Nephron progenitor cell (in vitro differentiated cells): ENCODE results near the gene KCNMA1.

Source experiments
- DNase-seq: peaks from one replicate; pipeline ENCODE4 v3.0.0; 2021
- H3K27ac Mint-ChIP-seq: 2 replicates; pipeline ENCODE4 v1.8.0; 2021; ENCODE audit warnings: mild to moderate bottlenecking, moderate library complexity, mixed read lengths
- H3K27me3 Mint-ChIP-seq: 2 replicates; pipeline ENCODE4 v1.8.0; 2021; ENCODE audit warnings: mild to moderate bottlenecking, low read depth, mixed read lengths; ENCODE audit not compliant: poor library complexity
- H3K36me3 Mint-ChIP-seq: 2 replicates; pipeline ENCODE4 v1.8.0; 2021; ENCODE audit warnings: low read depth, mixed read lengths
- H3K4me1 Mint-ChIP-seq: 2 replicates; pipeline ENCODE4 v1.8.0; 2021; ENCODE audit warnings: mixed read lengths
- H3K4me3 Mint-ChIP-seq: 2 replicates; pipeline ENCODE4 v1.8.0; 2021; ENCODE audit warnings: mild to moderate bottlenecking, moderate library complexity, mixed read lengths
- H3K9me3 Mint-ChIP-seq: 2 replicates; pipeline ENCODE4 v1.8.0; 2021; ENCODE audit warnings: mild to moderate bottlenecking, moderate library complexity, mixed read lengths
- CTCF ChIP-seq: fragments of 200-600 bp; sonication (generic); IDR thresholded peaks from 2 replicates; pipeline ENCODE4 v1.5.0; 2021; ENCODE audit warnings: antibody characterized with exemption

KCNMA1 gene

GRCh38 chr10:77451886-77452285 is 185.7 kb downstream of the KCNMA1 start:
- Mint-ChIP-seq H3K4me1 (peaks cover 10% of the 10 kb centered on the region), H3K27ac (no peak overlapping the region), H3K27me3 (peaks cover 16% of the 10 kb centered on the region), H3K4me3 (no peak overlapping the region), H3K36me3 (no peaks in the 10 kb centered on the region), H3K9me3 (no peaks in the 10 kb centered on the region)
- no peak for DNase-seq
- TF ChIP-seq CTCF = no peak

- TF ChIP-seq CTCF = no peak
- no peak overlapping the region for H3K27ac Mint-ChIP-seq
- no peaks in the 10 kb centered on the region for H3K9me3 Mint-ChIP-seq
- H3K27me3 Mint-ChIP-seq = peaks cover 18% of the 10 kb centered on the region
- H3K36me3 Mint-ChIP-seq = no peaks in the 10 kb centered on the region
- H3K4me3 Mint-ChIP-seq = no peak overlapping the region
- no peak for DNase-seq
- H3K4me1 Mint-ChIP-seq = peaks cover 8% of the 10 kb centered on the region
Measured at GRCh38 chr10:77448226-77448625, 189.4 kb downstream of the KCNMA1 start.

- Mint-ChIP-seq H3K36me3 (no peaks in the 10 kb centered on the region), H3K4me3 (no peak overlapping the region), H3K4me1 (peaks cover 16% of the 10 kb centered on the region), H3K27me3 (peaks cover 15% of the 10 kb centered on the region), H3K9me3 (no peaks in the 10 kb centered on the region), H3K27ac (no peak overlapping the region)
- DNase-seq = no peak
- TF ChIP-seq CTCF = no peak
Measured at GRCh38 chr10:77446700-77447099, 190.9 kb downstream of the KCNMA1 start.

- DNase-seq = no peak
- TF ChIP-seq CTCF = no peak
- peak overlapping the region; percentile 75 for H3K27ac Mint-ChIP-seq
- H3K27me3 Mint-ChIP-seq = peaks cover 10% of the 10 kb centered on the region
- no peak overlapping the region for H3K4me3 Mint-ChIP-seq
- H3K9me3 Mint-ChIP-seq = no peaks in the 10 kb centered on the region
- H3K36me3 Mint-ChIP-seq = no peaks in the 10 kb centered on the region
- peaks cover 25% of the 10 kb centered on the region for H3K4me1 Mint-ChIP-seq
Measured at GRCh38 chr10:77445547-77445946, 192.1 kb downstream of the KCNMA1 start.

- H3K4me1 Mint-ChIP-seq = peaks cover 34% of the 10 kb centered on the region
- DNase-seq = no peak
- H3K4me3 Mint-ChIP-seq = no peak overlapping the region
- H3K36me3 Mint-ChIP-seq = no peaks in the 10 kb centered on the region
- TF ChIP-seq CTCF = no peak
- H3K27ac Mint-ChIP-seq = no peak overlapping the region
- H3K9me3 Mint-ChIP-seq = no peaks in the 10 kb centered on the region
- peaks cover 8% of the 10 kb centered on the region for H3K27me3 Mint-ChIP-seq
Measured at GRCh38 chr10:77444041-77444440, 193.6 kb downstream of the KCNMA1 start.

- Mint-ChIP-seq H3K27ac (no peak overlapping the region), H3K4me1 (peaks cover 34% of the 10 kb centered on the region), H3K27me3 (peaks cover 4% of the 10 kb centered on the region), H3K9me3 (no peaks in the 10 kb centered on the region), H3K36me3 (no peaks in the 10 kb centered on the region), H3K4me3 (no peak overlapping the region)
- no peak for DNase-seq
- no peak for TF ChIP-seq CTCF
Measured at GRCh38 chr10:77442699-77443189, 194.9 kb downstream of the KCNMA1 start.
